Sigmoid colon (tissue), 7 donors: Measurements from ENCODE around the gene ERAL1. TPM values are rescaled to one million over a fixed set of nuclear protein-coding genes. Genes with fewer than 3 reads are reported as not detected.

Experiments
- DNase-seq: peaks from one replicate; pipeline ENCODE4 v3.0.0-alpha.2; 2019
- H3K27ac ChIP-seq, 4 donors: fragments of 200-600 bp; sonication (generic); one replicate each; pipeline ENCODE4 v1.5.1; 2016 to 2019; ENCODE audit warnings: mild to moderate bottlenecking in 1 of 4
- H3K27me3 ChIP-seq, 3 donors: fragments of 200-600 bp; sonication (generic); one replicate each; pipeline ENCODE4 v1.5.1; 2019; ENCODE audit warnings: mild to moderate bottlenecking in 1 of 3
- H3K36me3 ChIP-seq, 4 donors: fragments of 200-600 bp; sonication (generic); one replicate each; pipeline ENCODE4 v1.5.1; 2016 to 2019
- H3K4me1 ChIP-seq, 4 donors: fragments of 200-600 bp; sonication (generic); one replicate each; pipeline ENCODE4 v1.5.1; 2017 to 2019
- H3K4me3 ChIP-seq, 4 donors: fragments of 200-600 bp; sonication (generic); one replicate each; pipeline ENCODE4 v1.5.1; 2017 to 2019; ENCODE audit warnings: mild to moderate bottlenecking in 2 of 4, moderate library complexity in 1 of 4
- H3K9me3 ChIP-seq, 4 donors: fragments of 200-600 bp in 3 of 4; sonication (generic) in 3 of 4; one replicate each; pipeline versions ENCODE4 v1.5.1 to v1.6.1; 2013 to 2019
- CTCF ChIP-seq, 4 experiments: fragments of 450-650 bp in 3 of 4; fragments of 200-600 bp in 1 of 4; IDR thresholded peaks; one replicate each; pipeline ENCODE4 v1.5.1; 2016 to 2019; ENCODE audit warnings: antibody characterized with exemption in 4 of 4, mild to moderate bottlenecking in 3 of 4, moderate library complexity in 2 of 4
- EP300 ChIP-seq, 4 donors: sonication (generic); formaldehyde crosslinking; IDR thresholded peaks; one replicate each; pipeline ENCODE4 v1.6.1; 2017; ENCODE audit warnings: antibody characterized with exemption in 4 of 4
- POLR2A ChIP-seq, 2 donors: fragments of 450-650 bp; IDR thresholded peaks; one replicate each; pipeline ENCODE4 v1.6.1; 2016; ENCODE audit warnings: antibody characterized with exemption in 2 of 2, mild to moderate bottlenecking in 2 of 2, moderate library complexity in 2 of 2
- POLR2AphosphoS5 ChIP-seq, 4 donors: sonication (generic); formaldehyde crosslinking; IDR thresholded peaks; one replicate each; pipeline ENCODE4 v1.6.1; 2017; ENCODE audit warnings: antibody characterized with exemption in 4 of 4
- WGBS, 2 donors: extraction: QIAGEN DNeasy Blood & Tissue Kit; methylation state at CpG; one replicate each; pipeline ENCODE4 v1.1.7; 2013; 5-methylcytosine and 5-hydroxymethylcytosine counted together
- intact Hi-C: fragments of 100-400 bp; cut with DNase I; formaldehyde crosslinking; loops from one replicate; pipeline ENCODE4 v1.15.1; 2023
- polyA plus RNA-seq, 3 donors: library from polyadenylated mRNA; stranded (reverse); fragments of 200-250 nt; gene quantifications; one replicate each; pipeline ENCODE4 v1.2.3, GENCODE V29; 2013
- total RNA-seq, 4 donors: library from RNA; depleted of rRNA; stranded (reverse); fragments of >200 nt; gene quantifications; one replicate each; pipeline ENCODE4 v1.1.0, GENCODE V29; 2016
- donor health status: healthy with polysubstance abuse.
- donor health status: Bipolar disorder and iron deficiency.
- donor health status: healthy.

ERAL1 gene
- total RNA-seq (10 to 100 TPM; 20.2 to 41.9 (median 30.3) TPM), polyA plus RNA-seq (10 to 100 TPM; 27.0 to 43.2 (median 41.7) TPM)

- Histone ChIP-seq H3K4me1 (peaks cover 0 to 14% (median 10%) of the 10 kb centered on the region in 4 donors), H3K27ac (peak within 1 kb of the TSS; percentile 64 to 82 (median 82)), H3K4me3 (peak within 1 kb of the TSS; percentile 45 to 90 (median 76)), H3K9me3 (no peaks in the 10 kb centered on the region), H3K27me3 (no peaks in the 10 kb centered on the region), H3K36me3 (peaks cover 0 to 35% (median 17%) of the 10 kb centered on the region in 4 donors)
- peak; percentile 76 to 90 (median 83) for TF ChIP-seq POLR2AphosphoS5 (IDR thresholded peaks at IDR 0.05)
- TF ChIP-seq CTCF (IDR thresholded peaks at IDR 0.05): no peak
- peak; percentile 41 to 58 for TF ChIP-seq POLR2A (IDR thresholded peaks at IDR 0.05)
- no peak for TF ChIP-seq EP300 (IDR thresholded peaks at IDR 0.05)
- DNase-seq: peak; percentile 93
- WGBS, 2 donors: 0 to 1% methylated on average over 42 of the region's 42 CpGs
- intact Hi-C loops: loop anchor here (5.0 kb wide), 2 partner anchors 42 to 43 kb away; partner anchors contain the start of gene FLOT2
Measured at GRCh38 chr17:28854457-28855335, at the start of gene ERAL1. Gene ERAL1 (plus strand): TSS chr17:28855016. CDS start chr17:28855035, 19 bp downstream.

DNA sequence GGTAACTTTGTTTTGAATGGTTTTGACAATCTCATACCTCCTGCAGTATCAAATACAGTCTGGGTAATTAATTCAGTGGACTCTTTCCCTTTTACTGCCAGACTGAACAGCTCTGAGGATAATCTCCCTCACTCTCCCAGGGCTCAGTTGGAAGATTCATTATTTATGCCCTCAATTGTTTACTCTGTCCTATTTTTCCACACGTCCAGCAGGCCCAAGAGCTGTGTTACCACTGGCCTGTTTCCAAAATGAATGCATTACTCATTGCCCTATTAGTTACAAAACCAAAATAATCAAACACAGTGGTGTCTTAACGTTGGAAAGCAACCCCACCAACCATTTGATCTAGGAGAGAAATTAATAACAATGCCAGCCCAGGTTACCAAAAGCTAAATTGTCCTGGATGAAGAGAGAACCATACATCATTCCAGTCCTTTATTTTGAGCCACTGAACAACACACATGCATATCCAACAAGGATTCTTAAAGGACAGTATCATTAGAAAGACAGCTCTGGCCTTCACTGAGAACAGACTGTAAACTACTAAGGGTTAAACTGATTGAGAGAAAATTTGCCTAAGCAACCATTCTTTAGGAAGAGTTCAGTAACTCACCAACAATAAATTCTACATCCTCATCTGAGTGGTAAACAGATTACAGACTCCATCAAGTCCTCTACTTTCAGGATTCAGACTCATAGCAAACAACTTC is 46.7 kb upstream of the ERAL1 start:
- 9 to 34% methylated on average over 2 of the region's 2 CpGs for WGBS, 2 donors
- TF ChIP-seq POLR2AphosphoS5 (IDR thresholded peaks at IDR 0.05) (peak in 3 of 4 donors; percentile 27 to 40 (median 37)), EP300 (IDR thresholded peaks at IDR 0.05) (no peak), CTCF (IDR thresholded peaks at IDR 0.05) (no peak), POLR2A (IDR thresholded peaks at IDR 0.05) (no peak)
- Histone ChIP-seq H3K4me1 (peaks cover 0 to 53% (median 50%) of the 10 kb centered on the region in 4 donors), H3K4me3 (no peak overlapping the region), H3K27me3 (no peaks in the 10 kb centered on the region), H3K9me3 (no peaks in the 10 kb centered on the region), H3K27ac (peak overlapping the region; percentile 67 to 88 (median 86)), H3K36me3 (peaks cover 0 to 9% (median 4%) of the 10 kb centered on the region in 4 donors)
- DNase-seq: no peak
- intact Hi-C loops: loop anchor here (5.0 kb wide), 1 partner anchor 34 kb away; the partner anchor contains the start of gene FAM222B

DNA sequence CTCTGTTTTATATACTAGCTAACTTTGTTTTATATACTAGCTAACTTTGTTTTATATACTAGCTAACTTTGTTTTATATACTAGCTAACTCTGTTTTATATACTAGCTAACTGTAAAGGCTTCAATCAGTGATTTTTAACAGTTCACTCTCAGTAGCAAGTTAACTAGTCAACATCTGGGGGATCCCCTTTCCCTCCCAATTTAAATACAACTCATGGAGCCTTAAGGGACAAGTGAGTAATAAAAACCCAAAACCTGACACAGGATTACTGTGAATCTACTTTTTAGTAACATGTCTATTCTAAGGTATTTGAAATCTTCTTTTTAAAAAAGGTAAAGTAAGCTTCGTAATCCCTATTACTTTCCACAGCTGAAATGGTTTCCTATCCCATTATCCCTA is 44.4 kb upstream of the ERAL1 start:
- peaks cover 0 to 3% (median 0%) of the 10 kb centered on the region in 4 donors for H3K36me3 ChIP-seq
- peak overlapping the region; percentile 67 to 88 (median 86) for H3K27ac ChIP-seq
- peaks cover 0 to 55% (median 50%) of the 10 kb centered on the region in 4 donors for H3K4me1 ChIP-seq
- no peaks in the 10 kb centered on the region for H3K9me3 ChIP-seq
- no peaks in the 10 kb centered on the region for H3K27me3 ChIP-seq
- H3K4me3 ChIP-seq: no peak overlapping the region
- intact Hi-C loops: loop anchor here (5.0 kb wide), 4 partner anchors 42 to 137 kb away; partner anchors contain the start of genes NEK8 and TLCD1
- DNase-seq: no peak
- WGBS, 2 donors: 85 to 86% methylated on average over 1 of the region's 1 CpG
- TF ChIP-seq CTCF (IDR thresholded peaks at IDR 0.05) (no peak), POLR2A (IDR thresholded peaks at IDR 0.05) (no peak), POLR2AphosphoS5 (IDR thresholded peaks at IDR 0.05) (no peak), EP300 (IDR thresholded peaks at IDR 0.05) (no peak)

DNA sequence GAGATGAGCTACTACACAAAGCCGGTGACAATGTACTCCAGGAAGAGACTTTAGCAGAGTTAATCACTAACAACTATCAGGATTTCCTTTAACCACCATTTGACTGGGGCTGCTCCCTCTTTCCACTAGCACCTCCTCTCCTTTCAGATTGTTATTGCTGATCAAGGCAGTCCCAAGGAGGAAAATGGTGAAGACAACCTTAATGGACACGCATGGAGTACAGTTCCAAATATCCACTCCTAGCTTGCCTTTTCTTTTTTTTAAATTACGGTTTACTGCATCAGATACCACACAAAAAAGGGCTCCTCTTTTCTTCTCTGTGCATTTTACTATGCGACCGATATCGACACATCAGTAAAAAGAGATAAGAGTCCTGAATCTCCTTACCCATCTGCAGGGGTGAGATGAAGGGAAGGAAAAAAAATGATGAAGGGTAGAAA is 43.1 kb upstream of the ERAL1 start:
- Histone ChIP-seq H3K27ac (peak overlapping the region; percentile 87 to 95 (median 88)), H3K4me3 (peak overlapping the region; percentile 63 to 97 (median 76)), H3K36me3 (no peaks in the 10 kb centered on the region), H3K27me3 (no peaks in the 10 kb centered on the region), H3K4me1 (peaks cover 0 to 52% (median 45%) of the 10 kb centered on the region in 4 donors), H3K9me3 (no peaks in the 10 kb centered on the region)
- WGBS, 2 donors: 2 to 3% methylated on average over 6 of the region's 6 CpGs
- TF ChIP-seq EP300 (IDR thresholded peaks at IDR 0.05) (no peak), POLR2AphosphoS5 (IDR thresholded peaks at IDR 0.05) (no peak), CTCF (IDR thresholded peaks at IDR 0.05) (no peak), POLR2A (IDR thresholded peaks at IDR 0.05) (no peak)
- DNase-seq: peak; percentile 17
- intact Hi-C loops: loop anchor here (2.0 to 5.0 kb wide), 5 partner anchors 41 to 136 kb away; partner anchors contain the start of genes FLOT2, NEK8 and TLCD1
